ENCODE results near the gene SPINK8. TPM values are rescaled to one million over a fixed set of nuclear protein-coding genes. Genes with fewer than 3 reads are reported as not detected.

Gene SPINK8
- total RNA-seq, 1 donor from 2014 or later: not detected

DNA sequence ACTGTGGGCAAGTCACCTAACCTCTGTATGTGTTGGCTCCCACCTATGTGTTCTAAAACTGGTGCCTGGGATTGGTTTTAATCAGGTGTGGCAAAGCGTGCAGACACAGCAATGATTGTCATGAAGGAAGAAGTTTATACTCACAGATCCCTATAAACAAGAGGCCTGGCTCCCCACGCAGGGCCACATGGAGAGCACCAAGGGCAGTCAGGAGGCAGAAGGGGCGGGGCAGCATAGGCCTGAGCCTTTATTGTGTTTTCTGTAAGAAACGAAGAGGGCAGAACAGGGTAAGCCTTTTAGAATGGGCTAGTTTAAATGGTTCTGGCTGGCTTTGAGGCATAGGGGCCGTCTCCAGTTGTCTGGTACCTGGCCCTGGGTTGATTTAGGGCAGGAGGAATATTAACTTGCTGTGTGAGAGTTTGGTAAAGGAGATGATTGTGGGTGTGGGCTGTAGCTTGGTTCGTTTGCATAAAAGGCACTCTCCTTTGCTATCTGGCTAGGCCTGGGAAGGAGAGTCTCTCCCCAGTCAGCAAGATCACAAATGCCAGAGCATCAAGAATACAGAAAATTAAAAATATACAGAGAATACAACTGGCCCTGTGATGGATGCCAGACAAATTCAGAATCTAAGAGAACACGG is 36.4 kb upstream of the SPINK8 start:
- CTCF ChIA-PET: no interaction called here
- Mint-ChIP-seq H3K9me3 (no peaks in the 10 kb centered on the region), H3K4me3 (no peak overlapping the region), H3K27ac (no peak overlapping the region), H3K4me1 (no peaks in the 10 kb centered on the region), H3K27me3 (no peaks in the 10 kb centered on the region), H3K36me3 (ENCODE audit: low read depth) (no peaks in the 10 kb centered on the region)
- ATAC-seq (ENCODE audit: low read depth) (no peak), DNase-seq (no peak)
- TF ChIP-seq, protein P1, sequence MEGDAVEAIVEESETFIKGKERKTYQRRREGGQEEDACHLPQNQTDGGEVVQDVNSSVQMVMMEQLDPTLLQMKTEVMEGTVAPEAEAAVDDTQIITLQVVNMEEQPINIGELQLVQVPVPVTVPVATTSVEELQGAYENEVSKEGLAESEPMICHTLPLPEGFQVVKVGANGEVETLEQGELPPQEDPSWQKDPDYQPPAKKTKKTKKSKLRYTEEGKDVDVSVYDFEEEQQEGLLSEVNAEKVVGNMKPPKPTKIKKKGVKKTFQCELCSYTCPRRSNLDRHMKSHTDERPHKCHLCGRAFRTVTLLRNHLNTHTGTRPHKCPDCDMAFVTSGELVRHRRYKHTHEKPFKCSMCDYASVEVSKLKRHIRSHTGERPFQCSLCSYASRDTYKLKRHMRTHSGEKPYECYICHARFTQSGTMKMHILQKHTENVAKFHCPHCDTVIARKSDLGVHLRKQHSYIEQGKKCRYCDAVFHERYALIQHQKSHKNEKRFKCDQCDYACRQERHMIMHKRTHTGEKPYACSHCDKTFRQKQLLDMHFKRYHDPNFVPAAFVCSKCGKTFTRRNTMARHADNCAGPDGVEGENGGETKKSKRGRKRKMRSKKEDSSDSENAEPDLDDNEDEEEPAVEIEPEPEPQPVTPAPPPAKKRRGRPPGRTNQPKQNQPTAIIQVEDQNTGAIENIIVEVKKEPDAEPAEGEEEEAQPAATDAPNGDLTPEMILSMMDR (IDR thresholded peaks at IDR 0.05): no peak
- POLR2A ChIA-PET: no interaction called here
- intact Hi-C loops (cut with micrococcal nuclease): no loop called here

DNA sequence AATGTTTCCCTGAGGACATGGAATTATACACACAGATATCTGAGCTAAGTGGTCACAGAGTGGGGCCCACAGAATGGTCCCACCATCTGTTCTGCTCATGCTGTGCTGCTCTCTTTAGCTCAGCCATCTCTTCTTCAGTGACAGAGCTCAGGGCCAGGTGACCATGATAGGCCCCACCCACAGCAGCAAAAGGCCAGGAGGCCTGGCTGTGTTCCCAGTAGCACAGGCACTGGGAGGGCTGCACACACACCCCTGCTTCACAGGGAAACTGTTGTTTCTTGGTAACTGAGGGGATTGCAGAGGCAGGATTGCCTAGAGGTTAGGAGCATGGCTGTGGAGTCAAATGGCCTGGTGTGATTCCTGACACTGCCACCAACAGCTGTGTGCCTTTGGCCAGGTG is 33.7 kb upstream of the SPINK8 start:
- H3K27me3 Mint-ChIP-seq: peaks cover 3% of the 10 kb centered on the region
- ATAC-seq (ENCODE audit: low read depth): no peak
- no peaks in the 10 kb centered on the region for H3K36me3 Mint-ChIP-seq (ENCODE audit: low read depth)
- H3K27ac Mint-ChIP-seq: no peak overlapping the region
- no peaks in the 10 kb centered on the region for H3K4me1 Mint-ChIP-seq
- no peak overlapping the region for H3K4me3 Mint-ChIP-seq
- CTCF ChIA-PET: interaction anchor here (0.7 kb wide), 1 partner anchor 15 kb away, joined by 3 read pairs; no protein-coding TSS in a partner anchor
- intact Hi-C loops (cut with micrococcal nuclease): no loop called here
- POLR2A ChIA-PET: no interaction called here
- DNase-seq: no peak
- H3K9me3 Mint-ChIP-seq: peaks cover 3% of the 10 kb centered on the region
- TF ChIP-seq, protein P1 (IDR thresholded peaks at IDR 0.05): no peak

DNA sequence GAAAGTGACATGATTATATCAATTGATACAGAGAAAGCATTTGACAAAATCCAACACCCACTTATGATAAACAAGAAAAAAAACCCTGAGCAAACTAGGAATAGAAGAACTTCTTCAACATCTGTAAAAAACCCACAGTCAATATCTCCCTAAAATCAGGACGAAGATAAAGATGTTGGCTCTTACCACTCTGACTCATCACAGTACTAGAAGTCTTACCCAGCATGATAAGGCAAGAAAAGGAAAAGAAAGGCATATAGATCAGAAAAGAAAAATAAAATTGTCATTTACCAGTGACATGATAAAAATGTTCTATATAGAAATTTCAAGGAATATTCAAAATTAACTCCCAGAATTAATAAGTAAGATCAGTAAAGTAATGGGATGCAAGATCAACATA is 31.4 kb upstream of the SPINK8 start:
- peaks cover 11% of the 10 kb centered on the region for H3K9me3 Mint-ChIP-seq
- H3K27ac Mint-ChIP-seq: no peak overlapping the region
- H3K4me3 Mint-ChIP-seq: no peak overlapping the region
- no peaks in the 10 kb centered on the region for H3K36me3 Mint-ChIP-seq (ENCODE audit: low read depth)
- peaks cover 6% of the 10 kb centered on the region for H3K27me3 Mint-ChIP-seq
- TF ChIP-seq, protein P1 (IDR thresholded peaks at IDR 0.05): no peak
- no peak for DNase-seq
- no peaks in the 10 kb centered on the region for H3K4me1 Mint-ChIP-seq
- POLR2A ChIA-PET: no interaction called here
- ATAC-seq (ENCODE audit: low read depth): no peak
- CTCF ChIA-PET: no interaction called here
- intact Hi-C loops (cut with micrococcal nuclease): no loop called here

DNA sequence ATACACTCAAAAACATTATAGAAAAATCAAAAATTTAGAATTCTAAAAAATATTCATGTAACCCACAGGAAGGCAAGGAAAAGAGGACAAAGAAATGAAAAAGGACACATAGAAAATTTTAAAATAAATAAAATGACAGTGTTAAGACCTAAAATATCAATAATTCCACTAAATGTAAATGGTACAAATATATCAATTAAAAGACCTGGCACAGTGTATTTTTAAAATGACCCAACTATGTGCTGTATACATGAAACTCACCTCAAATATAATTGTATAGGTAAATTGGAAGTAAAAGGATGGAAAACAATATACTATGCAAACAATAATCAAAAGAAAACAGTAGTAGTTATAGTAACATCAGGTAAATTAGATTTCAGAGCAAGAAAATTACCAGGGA is 28.5 kb upstream of the SPINK8 start:
- TF ChIP-seq, protein P1 (IDR thresholded peaks at IDR 0.05): no peak
- Mint-ChIP-seq H3K27ac (no peak overlapping the region), H3K36me3 (ENCODE audit: low read depth) (no peaks in the 10 kb centered on the region), H3K4me3 (no peak overlapping the region), H3K4me1 (no peaks in the 10 kb centered on the region), H3K9me3 (peaks cover 11% of the 10 kb centered on the region), H3K27me3 (peaks cover 19% of the 10 kb centered on the region)
- DNase-seq (no peak), ATAC-seq (ENCODE audit: low read depth) (no peak)
- CTCF ChIA-PET: no interaction called here
- intact Hi-C loops (cut with micrococcal nuclease): no loop called here
- POLR2A ChIA-PET: no interaction called here

DNA sequence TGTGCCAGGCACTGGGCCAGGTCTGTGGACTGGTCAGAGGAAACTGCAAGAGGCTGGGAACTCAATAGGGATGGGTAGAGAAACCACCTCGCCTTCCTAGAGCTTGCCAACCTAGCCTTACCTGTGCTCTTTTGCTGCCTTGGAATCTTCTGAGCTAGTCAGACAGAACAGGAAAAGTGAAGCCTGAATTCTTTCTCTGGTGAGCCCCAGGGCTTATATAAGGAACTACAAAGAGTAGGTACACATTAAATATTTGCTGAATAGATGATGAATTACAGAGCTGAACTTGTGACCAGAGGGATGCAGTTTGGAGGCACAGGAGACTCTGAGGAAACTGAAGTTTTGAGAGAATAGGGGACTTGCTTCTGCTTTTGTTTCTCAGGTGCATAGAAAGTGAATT is 23.0 kb upstream of the SPINK8 start:
- TF ChIP-seq, protein P1 (IDR thresholded peaks at IDR 0.05): no peak
- no peaks in the 10 kb centered on the region for H3K36me3 Mint-ChIP-seq (ENCODE audit: low read depth)
- peaks cover 4% of the 10 kb centered on the region for H3K9me3 Mint-ChIP-seq
- H3K4me1 Mint-ChIP-seq: no peaks in the 10 kb centered on the region
- POLR2A ChIA-PET: no interaction called here
- H3K27me3 Mint-ChIP-seq: peaks cover 35% of the 10 kb centered on the region
- no peak overlapping the region for H3K27ac Mint-ChIP-seq
- no peak overlapping the region for H3K4me3 Mint-ChIP-seq
- DNase-seq: no peak
- intact Hi-C loops (cut with micrococcal nuclease): no loop called here
- CTCF ChIA-PET: no interaction called here
- ATAC-seq (ENCODE audit: low read depth): no peak
